HG02852 (cell line): ENCODE results near the gene NT5DC3.

Experiments used
- ATAC-seq: cut with Tn5 transposase; IDR thresholded peaks from one replicate; pipeline ENCODE4 v1.9.1; 2021; ENCODE audit warnings: mild to moderate bottlenecking, moderate library complexity; ENCODE audit not compliant: unreplicated experiment

Gene NT5DC3

GRCh38 chr12:103756443-103756842 lies 84.6 kb downstream of the NT5DC3 start:
- no peak for ATAC-seq

- ATAC-seq = no peak
Observed at GRCh38 chr12:103755425-103755824, 85.6 kb downstream of the NT5DC3 start.

DNA sequence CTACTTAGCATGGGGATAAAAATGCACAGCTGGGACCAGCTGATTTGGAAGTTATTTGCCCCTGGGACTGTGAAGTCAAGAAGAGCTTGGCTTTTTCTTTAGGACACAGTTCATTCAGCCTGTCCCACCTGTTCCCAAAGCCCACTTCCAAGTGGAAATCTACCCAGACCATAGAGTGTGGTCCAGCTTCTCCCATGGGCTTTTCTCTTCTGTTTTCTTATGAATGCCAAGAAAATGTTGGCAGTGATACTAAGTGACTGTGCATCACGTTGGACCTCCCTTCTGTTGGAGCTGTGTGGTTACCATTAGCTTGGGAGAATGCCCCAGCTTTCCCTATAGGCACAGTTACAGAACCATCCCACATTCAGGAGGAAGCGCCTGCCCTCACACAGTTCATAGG lies 89.4 kb downstream of the NT5DC3 start:
- ATAC-seq = no peak

DNA sequence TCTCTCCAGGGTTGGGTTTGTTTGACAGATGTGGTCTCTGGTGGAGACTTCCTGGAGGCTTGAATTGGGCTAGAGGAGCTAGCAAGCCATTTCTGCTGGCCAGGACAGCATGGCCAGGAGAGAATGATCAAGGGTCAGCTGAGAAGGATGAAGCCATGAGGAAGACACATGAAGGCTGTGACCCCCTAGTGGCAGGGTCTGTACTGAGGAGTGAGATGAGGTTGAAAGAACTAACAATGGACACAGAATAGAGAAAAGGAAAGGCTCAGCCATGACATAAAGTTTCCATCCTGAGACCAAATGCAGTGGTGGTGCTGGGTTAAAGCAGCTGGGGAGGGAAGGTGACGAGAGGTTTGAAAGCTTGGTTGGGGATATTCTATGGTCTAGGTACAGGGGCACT lies 89.9 kb downstream of the NT5DC3 start:
- no peak for ATAC-seq

DNA sequence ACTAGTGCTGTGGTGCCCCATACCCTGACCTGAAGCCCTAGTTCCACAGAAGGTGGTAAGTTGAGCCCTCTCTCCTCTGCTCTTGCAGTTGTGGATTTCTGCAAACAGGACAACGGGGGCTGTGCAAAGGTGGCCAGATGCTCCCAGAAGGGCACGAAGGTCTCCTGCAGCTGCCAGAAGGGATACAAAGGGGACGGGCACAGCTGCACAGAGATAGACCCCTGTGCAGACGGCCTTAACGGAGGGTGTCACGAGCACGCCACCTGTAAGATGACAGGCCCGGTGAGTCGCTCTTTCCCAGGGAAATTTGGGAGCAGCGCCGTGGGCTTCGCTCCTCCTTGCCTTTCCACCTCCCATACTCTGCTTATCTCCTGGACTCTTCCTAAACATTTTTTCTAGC lies 92.2 kb downstream of the NT5DC3 start:
- ATAC-seq = no peak

GRCh38 chr12:103748002-103748401 lies 93.0 kb downstream of the NT5DC3 start:
- no peak for ATAC-seq

GRCh38 chr12:103745962-103746361 lies 95.1 kb downstream of the NT5DC3 start:
- no peak for ATAC-seq

- ATAC-seq = no peak
Observed at GRCh38 chr12:103743788-103744187, 97.2 kb downstream of the NT5DC3 start.

DNA sequence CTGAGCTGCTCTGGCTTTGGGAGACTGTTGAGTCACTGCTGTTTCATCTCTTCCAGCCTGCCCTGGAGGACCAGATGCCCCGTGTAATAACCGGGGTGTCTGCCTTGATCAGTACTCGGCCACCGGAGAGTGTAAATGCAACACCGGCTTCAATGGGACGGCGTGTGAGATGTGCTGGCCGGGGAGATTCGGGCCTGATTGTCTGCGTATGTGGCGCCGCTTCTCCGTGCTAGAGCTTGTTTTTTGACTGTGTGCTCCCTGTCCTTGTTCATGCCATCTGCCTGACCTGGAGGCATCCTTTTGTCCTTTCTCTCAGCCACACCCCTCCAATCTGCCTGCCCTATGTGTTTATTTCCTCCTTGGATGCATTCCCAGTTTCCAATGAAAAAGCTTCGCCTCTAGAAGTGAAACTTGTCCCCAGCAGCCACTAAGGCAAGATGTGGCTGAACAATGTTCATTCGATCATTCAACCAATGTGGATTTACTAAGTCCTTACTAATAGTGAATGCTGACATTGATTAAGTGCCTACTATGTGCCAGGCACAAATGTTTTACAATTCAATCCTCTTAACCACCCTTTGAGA lies 98.6 kb downstream of the NT5DC3 start:
- no peak for ATAC-seq

DNA sequence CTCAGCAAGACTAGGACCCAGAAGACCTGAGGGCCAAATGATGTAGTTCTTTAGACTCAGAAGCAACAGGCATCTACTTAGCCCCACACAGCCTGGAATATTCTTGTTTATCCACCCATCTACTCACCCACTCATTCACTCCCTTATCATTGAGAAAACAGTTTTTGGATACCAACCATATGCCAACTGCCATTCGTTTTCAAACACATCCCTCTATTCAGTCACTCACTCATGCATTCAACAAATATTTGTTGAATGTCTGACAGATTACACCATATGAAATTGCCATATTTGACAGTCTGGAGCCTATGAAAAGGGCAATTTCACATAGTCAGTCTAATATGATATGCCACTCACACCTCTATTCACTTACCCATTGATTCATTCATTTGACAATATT lies 103.2 kb downstream of the NT5DC3 start:
- ATAC-seq = no peak

DNA sequence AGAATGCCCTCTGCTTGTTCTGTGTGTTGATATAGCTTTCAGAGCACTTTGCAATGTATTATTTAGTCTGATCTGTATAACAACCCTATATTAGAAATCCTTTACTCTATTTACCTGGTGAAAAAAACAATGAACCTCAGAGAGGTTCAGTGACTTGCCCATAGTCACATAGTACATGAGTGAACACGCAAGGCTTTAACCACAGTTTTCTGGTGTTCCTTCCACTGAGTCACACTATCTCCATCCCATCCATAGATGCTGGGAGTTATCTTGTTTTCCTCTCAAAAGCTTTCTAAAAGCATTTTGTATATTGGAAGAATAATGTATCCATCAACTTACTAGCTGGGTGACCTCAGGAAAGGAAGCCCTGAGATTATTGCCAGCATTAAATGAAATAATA lies 104.5 kb downstream of the NT5DC3 start:
- ATAC-seq = no peak

DNA sequence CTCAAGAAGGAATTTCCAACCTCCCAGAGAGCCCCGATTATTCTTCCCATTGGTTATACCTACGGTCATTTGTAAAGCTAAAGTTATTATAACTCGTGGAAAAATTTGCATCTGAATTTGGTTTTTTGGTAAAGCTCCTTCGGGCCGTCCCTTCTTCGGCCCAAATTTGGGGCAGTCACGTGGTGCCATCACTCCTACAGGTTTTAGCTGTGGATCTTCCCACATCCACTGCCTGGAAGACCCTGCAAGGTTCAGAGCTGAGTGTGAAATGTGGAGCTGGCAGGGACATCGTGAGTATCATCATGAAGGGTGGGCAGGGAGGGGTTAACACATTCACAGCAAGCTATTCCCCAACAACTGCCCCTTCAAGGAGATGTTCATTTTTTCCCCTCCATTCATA lies 105.7 kb downstream of the NT5DC3 start:
- no peak for ATAC-seq

DNA sequence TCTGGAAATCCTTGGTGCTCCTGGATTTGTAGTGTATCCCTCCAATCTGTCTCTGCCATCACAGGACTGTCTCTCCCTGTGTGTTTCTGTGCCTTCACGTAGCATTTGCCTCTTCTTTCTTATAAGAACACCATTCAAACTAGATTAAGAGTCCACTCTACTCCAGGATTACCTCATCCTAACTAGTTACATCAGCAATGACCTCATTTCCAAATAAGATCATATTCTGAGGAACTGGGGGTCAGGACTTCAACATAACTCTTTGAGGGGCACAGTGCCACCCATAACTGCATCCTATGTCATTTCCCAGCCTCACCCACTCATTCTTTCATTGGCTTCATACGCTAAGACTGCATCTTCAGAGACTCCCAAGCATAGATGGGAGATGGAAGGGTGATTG lies 106.2 kb downstream of the NT5DC3 start:
- no peak for ATAC-seq

GRCh38 chr12:103731539-103731938 lies 109.5 kb downstream of the NT5DC3 start:
- ATAC-seq = no peak

DNA sequence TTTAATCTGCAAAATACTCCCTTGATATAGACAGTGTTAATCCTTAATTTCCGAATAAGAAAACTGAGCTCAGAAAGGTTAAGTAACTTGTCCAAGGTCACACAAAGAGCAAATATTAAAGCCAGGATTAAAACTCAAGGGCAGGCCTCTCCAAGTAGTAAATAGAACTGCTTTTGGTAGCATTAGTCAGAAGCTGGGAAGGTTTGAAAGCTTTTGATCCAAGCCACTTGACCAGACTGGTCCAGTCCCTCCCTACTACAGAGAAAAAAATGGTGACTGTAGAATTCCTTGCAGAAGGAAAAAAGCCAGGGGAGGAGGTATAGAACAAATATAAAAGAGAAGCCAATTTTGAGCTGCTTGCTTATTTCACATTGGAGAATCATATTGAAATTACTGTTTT lies 111.5 kb downstream of the NT5DC3 start:
- ATAC-seq = no peak

DNA sequence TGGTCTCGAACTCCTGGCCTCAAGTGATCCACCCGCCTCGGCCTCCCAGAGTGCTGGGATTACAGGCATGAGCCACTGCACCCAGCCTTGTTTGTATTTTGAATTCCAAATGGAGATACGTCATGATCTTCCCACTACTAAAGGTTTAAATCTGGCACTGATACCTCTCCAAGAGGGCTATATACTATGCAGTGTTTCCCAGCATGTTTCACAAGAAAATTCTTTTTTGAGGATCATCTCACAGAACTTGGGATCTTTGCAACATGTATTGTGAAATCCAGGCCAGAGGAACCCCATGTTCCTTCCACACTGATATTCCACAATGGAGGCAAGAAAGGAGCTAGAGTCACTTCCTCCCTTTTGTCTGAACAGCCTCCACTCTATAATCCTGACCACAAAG lies 112.7 kb downstream of the NT5DC3 start:
- ATAC-seq = no peak

GRCh38 chr12:103727638-103728037 lies 113.4 kb downstream of the NT5DC3 start:
- no peak for ATAC-seq

DNA sequence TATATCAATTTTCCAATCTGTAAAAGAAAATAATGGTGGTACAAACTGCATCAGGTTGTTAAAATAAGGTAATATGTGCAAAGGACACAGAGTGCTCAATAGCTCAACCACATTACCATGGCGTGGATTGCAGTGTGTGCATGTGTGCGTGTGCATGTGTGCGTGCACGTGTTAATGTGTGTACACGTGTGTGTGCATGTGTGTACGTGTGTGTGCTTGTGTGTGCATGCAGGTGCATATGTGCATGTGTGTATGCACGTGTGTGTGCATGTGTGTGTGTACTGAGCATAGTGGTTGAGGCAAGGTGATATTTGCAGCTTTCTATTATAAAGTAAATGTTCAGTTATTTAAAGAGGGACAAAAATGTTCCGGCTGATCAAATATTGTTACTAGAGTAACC lies 115.6 kb downstream of the NT5DC3 start:
- ATAC-seq = no peak
